Memory B cell (primary cell): ENCODE results near the gene GATAD2B.
"Not testable (repeated sequence)": the region's sequence is repeated elsewhere in the genome, so short reads cannot be mapped to it uniquely, and the experiment has no call there.

Experiments
- ATAC-seq: fragments of 150-1000 bp; cut with Tn5 transposase; 2 replicates; pipeline ENCODE4 v1.10.0; 2021; ENCODE audit warnings: low read depth, mild to moderate bottlenecking, moderate library complexity
- DNase-seq, 2 donors: peaks; one replicate each; pipeline ENCODE4 v3.0.0; 2022; ENCODE audit warnings: low spot score in 2 of 2
- H3K27ac Mint-ChIP-seq: one replicate; pipeline ENCODE4 v1.8.0; 2022; ENCODE audit warnings: mild to moderate bottlenecking, moderate library complexity, mixed read lengths
- H3K27me3 Mint-ChIP-seq: one replicate; pipeline ENCODE4 v1.8.0; 2022; ENCODE audit warnings: mixed read lengths
- H3K36me3 Mint-ChIP-seq: one replicate; pipeline ENCODE4 v1.8.0; 2022; ENCODE audit warnings: mild to moderate bottlenecking, mixed read lengths
- H3K4me1 Mint-ChIP-seq: one replicate; pipeline ENCODE4 v1.8.0; 2022; ENCODE audit warnings: mixed read lengths
- H3K4me3 Mint-ChIP-seq: one replicate; pipeline ENCODE4 v1.8.0; 2022; ENCODE audit warnings: mild to moderate bottlenecking, moderate library complexity, mixed read lengths
- H3K9me3 Mint-ChIP-seq: one replicate; pipeline ENCODE4 v1.8.0; 2022; ENCODE audit warnings: mixed read lengths

The GATAD2B gene

DNA sequence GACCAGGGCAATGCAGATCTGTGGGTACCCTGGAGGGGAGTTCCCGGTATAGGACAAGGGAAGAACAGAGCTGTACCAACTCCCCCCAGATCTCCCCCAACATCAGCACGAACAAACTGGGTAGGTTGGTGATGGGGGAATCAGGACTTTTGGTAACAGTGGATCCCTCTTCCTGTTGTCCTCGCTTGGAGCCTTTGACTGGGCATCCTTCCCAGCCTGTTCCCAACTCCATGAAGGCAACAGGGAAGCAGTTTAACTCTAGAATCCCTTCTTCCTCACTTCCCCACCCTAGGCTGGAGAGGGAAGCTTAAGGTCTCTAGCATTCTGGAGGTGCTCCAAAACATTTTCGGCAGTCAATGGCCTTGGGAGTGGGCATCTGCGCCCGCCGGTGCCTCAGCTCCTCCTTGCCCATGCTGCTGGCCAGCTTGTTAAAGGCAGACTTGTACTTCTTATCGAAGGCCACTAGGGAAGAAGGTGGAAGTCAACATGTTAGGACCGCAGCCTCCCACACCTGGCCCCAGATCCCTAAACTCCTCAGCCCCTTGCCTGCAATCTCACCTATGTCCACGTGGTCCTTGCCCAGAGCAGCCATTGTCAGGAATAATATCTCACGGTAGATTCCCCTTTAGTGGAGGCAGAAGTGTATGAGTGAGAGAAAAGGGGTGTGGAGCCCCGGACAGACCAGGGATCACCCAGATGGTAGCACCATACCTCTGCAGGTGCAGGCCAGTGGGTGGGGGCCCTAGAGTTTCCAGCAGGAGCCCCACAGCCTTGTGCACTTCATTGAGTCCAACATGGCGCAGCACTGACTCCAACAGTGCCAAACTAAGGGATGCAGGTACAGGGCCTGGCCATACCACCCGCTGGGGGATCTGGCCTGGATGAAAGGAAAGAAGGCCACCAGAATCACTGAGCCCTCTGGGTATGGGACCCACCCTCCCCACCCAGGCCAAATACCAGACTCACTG lies 7.5 kb upstream of the GATAD2B start:
- ATAC-seq (no peak), DNase-seq (no peak)
- H3K4me3 Mint-ChIP-seq, result no peak overlapping the region
- H3K27me3 Mint-ChIP-seq, result no peaks in the 10 kb centered on the region
- H3K4me1 Mint-ChIP-seq, result peaks cover 3% of the 10 kb centered on the region
- peaks cover 22% of the 10 kb centered on the region for H3K36me3 Mint-ChIP-seq
- peak overlapping the region; percentile 24 for H3K27ac Mint-ChIP-seq
- no peaks in the 10 kb centered on the region for H3K9me3 Mint-ChIP-seq

DNA sequence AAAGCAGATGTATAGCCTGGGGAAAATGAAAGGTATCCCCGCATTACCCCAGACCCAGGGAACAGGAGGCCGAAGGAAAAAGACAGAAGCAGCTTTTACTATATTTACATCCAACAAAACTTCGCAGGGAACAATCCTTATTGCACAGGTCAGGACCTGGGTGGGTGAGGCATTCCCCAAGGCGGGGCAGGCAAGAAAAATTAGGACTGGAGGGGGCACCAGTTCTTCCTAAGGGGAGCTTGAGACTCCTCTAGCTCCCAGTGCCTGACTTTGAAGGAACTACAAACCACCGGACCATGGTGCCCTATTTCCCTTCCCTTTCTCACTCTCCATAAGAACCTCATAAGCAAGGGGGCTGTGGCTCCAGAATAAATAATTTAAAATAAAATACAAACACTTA lies 6.7 kb upstream of the GATAD2B start:
- H3K36me3 Mint-ChIP-seq, result peaks cover 18% of the 10 kb centered on the region
- H3K27ac Mint-ChIP-seq, result no peak overlapping the region
- DNase-seq, result no peak

DNA sequence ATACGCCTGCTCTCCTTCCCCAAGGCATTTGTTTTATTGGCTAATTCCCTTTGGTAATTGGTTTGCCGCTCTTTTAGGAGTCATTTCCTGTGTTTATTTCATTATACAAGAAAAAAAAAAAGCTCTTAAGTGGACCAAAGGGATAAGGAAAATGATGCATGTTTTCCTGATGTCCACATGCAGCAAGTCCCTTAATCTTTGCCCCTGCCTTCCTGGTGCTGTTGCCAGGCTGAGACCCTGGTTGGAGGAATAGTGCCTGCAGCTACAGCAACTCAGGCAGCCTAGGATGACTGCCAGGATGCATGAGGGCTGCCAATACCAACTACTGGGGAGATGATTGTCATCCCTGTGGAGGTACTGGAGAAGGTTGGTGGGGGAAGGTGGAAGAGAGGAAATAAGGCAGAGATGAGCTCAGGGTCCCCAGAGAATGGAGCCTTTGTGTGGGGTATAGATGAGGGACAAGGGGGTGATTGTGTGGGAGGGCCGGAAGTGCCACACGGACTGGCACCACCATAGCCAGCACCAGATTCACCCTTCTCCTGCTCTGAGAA lies 6.1 kb upstream of the GATAD2B start:
- ATAC-seq (no peak), DNase-seq (no peak)
- Mint-ChIP-seq H3K36me3 (peaks cover 16% of the 10 kb centered on the region), H3K27me3 (no peaks in the 10 kb centered on the region), H3K4me3 (no peak overlapping the region), H3K9me3 (no peaks in the 10 kb centered on the region), H3K27ac (no peak overlapping the region), H3K4me1 (peaks cover 4% of the 10 kb centered on the region)

More for the DNA sequence above, 6.7 kb upstream of the GATAD2B start:
- no peak for ATAC-seq
- no peak overlapping the region for H3K4me3 Mint-ChIP-seq
- no peaks in the 10 kb centered on the region for H3K9me3 Mint-ChIP-seq
- H3K27me3 Mint-ChIP-seq, result no peaks in the 10 kb centered on the region
- H3K4me1 Mint-ChIP-seq, result peaks cover 3% of the 10 kb centered on the region

DNA sequence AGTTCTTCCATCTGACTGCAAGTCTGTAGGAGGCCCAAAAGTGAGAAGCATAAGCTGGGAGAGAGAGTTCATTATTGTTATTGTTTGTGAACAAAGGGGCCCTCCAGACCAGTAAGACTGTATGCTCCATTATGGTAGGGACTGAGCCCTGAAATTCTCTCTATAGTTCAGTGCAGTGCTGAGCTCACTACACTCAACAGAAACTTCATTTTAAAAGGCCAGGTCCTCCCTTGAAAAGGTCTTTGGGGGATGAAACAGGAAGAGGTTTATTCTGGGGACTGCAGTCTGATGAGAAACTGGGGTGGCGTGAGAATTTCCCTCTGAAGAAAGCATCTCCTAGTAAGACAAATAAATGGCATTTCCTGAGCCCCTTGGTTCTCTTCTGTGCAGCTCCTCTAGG lies 5.5 kb upstream of the GATAD2B start:
- H3K4me1 Mint-ChIP-seq, result peaks cover 8% of the 10 kb centered on the region
- peak overlapping the region; percentile 40 for H3K27ac Mint-ChIP-seq
- H3K9me3 Mint-ChIP-seq, result no peaks in the 10 kb centered on the region
- H3K36me3 Mint-ChIP-seq, result peaks cover 16% of the 10 kb centered on the region
- no peak overlapping the region for H3K4me3 Mint-ChIP-seq
- ATAC-seq (no peak), DNase-seq (no peak)
- H3K27me3 Mint-ChIP-seq, result no peaks in the 10 kb centered on the region

- H3K4me3 Mint-ChIP-seq, result no peak overlapping the region
- no peaks in the 10 kb centered on the region for H3K27me3 Mint-ChIP-seq
- no peak overlapping the region for H3K27ac Mint-ChIP-seq
- peaks cover 9% of the 10 kb centered on the region for H3K36me3 Mint-ChIP-seq
- DNase-seq (no peak), ATAC-seq (no peak)
- H3K9me3 Mint-ChIP-seq, result no peaks in the 10 kb centered on the region
- peaks cover 14% of the 10 kb centered on the region for H3K4me1 Mint-ChIP-seq
Measured at GRCh38 chr1:153926405-153926804, 3.6 kb upstream of the GATAD2B start.

GRCh38 chr1:153922076-153922971 lies 448 bp downstream of the GATAD2B start:
- Mint-ChIP-seq H3K27me3 (no peaks in the 10 kb centered on the region), H3K9me3 (no peaks in the 10 kb centered on the region), H3K27ac (peak overlapping the region; percentile 98), H3K4me1 (peaks cover 41% of the 10 kb centered on the region), H3K4me3 (peak overlapping the region; percentile 99), H3K36me3 (peaks cover 3% of the 10 kb centered on the region)
- DNase-seq, result peak in 1 of 2 donors; percentile 73
- peak; percentile 20 for ATAC-seq

DNA sequence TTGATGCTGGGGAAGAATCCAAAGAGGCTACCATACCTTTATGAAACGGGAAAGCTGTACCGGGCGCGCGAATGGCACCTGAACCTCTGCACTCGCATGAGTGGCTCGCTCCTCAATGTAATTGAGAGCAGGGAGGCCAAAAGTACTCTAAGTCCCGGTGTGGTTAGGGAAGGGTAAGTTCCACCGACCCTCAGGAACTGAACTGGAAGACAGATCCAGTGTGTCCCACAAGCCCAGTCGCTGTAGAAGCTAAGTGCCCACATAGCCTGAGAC lies 1.0 kb downstream of the GATAD2B start:
- DNase-seq (no peak), ATAC-seq (no peak)
- Mint-ChIP-seq H3K4me3 (peak overlapping the region; percentile 99), H3K4me1 (peaks cover 41% of the 10 kb centered on the region), H3K27ac (peak overlapping the region; percentile 98), H3K36me3 (peaks cover 3% of the 10 kb centered on the region), H3K27me3 (no peaks in the 10 kb centered on the region), H3K9me3 (no peaks in the 10 kb centered on the region)

DNA sequence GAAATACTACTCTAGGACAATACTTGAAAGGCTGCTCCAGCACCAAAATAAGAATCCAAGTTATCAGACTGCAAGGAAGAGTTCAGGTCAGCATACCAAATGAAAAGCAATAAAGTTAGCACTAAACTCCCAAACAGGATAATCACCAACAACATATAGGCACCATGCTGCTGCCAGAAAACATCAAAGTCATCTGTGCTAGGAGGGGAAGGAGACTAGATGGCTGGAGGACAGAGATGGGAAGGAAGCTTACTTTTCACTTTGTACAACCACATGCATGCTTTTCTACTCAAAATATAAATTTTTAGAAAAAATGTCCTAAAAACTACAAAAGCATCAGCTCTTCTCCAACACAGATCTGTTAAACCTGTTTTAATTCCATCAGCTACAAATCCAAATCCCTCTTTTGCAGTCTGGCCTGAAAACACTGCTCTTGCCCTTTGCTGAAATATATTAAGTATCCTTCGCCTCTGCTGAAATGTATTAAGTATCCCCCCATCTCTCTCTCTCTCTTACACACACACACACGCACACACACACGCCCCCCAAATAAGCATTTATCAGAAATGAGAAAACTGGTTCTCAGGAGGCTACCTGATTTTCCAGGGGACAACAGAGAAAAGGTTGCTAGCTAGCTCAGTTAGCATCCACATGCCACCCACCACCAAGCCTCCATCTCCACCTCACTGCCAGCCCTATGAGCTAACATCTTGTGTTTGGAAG lies 1.5 kb downstream of the GATAD2B start:
- DNase-seq, result no peak
- Mint-ChIP-seq H3K27me3 (no peaks in the 10 kb centered on the region), H3K4me3 (peak overlapping the region; percentile 99)

GRCh38 chr1:153919876-153920852 lies 2.6 kb downstream of the GATAD2B start:
- no peak for ATAC-seq

More for the DNA sequence above, 1.5 kb downstream of the GATAD2B start:
- Mint-ChIP-seq H3K4me1 (peaks cover 41% of the 10 kb centered on the region), H3K36me3 (peaks cover 3% of the 10 kb centered on the region), H3K9me3 (no peaks in the 10 kb centered on the region), H3K27ac (peak overlapping the region; percentile 98)
- no peak for ATAC-seq

DNA sequence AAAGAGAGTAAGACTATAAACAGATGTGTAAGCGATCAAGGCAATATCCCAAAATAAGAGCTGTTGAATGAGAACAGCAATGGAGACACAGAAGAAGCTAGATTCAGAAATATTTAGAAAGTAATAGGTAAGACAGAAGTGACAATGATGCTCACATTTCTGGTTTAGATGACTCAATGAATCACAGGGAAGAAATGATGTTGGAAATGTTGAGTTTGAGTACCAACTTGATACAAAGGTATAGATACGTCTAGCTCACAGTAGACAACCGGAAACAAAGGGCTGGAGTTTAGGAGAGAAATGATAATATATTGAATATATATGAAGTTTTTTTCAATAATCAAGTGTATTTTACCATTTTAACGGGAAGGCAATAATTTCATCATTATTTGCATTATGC lies 6.5 kb downstream of the GATAD2B start:
- no peak for ATAC-seq
- H3K27me3 Mint-ChIP-seq, result no peaks in the 10 kb centered on the region
- H3K4me1 Mint-ChIP-seq, result peaks cover 28% of the 10 kb centered on the region
- H3K27ac Mint-ChIP-seq, result peak overlapping the region; percentile 54
- no peak for DNase-seq
- no peak overlapping the region for H3K4me3 Mint-ChIP-seq
- H3K36me3 Mint-ChIP-seq, result peaks cover 6% of the 10 kb centered on the region
- H3K9me3 Mint-ChIP-seq, result no peaks in the 10 kb centered on the region

More at GRCh38 chr1:153919876-153920852, 2.6 kb downstream of the GATAD2B start:
- peaks cover 3% of the 10 kb centered on the region for H3K36me3 Mint-ChIP-seq
- H3K27ac Mint-ChIP-seq, result peak overlapping the region; percentile 53
- H3K27me3 Mint-ChIP-seq, result no peaks in the 10 kb centered on the region
- peak overlapping the region; percentile 48 for H3K4me3 Mint-ChIP-seq
- no peaks in the 10 kb centered on the region for H3K9me3 Mint-ChIP-seq
- no peak for DNase-seq
- H3K4me1 Mint-ChIP-seq, result peaks cover 38% of the 10 kb centered on the region

GRCh38 chr1:153912349-153912748 lies 10.4 kb downstream of the GATAD2B start:
- peaks cover 5% of the 10 kb centered on the region for H3K4me1 Mint-ChIP-seq
- peaks cover 10% of the 10 kb centered on the region for H3K36me3 Mint-ChIP-seq
- DNase-seq, result no peak
- no peak overlapping the region for H3K27ac Mint-ChIP-seq
- no peaks in the 10 kb centered on the region for H3K27me3 Mint-ChIP-seq
- no peak for ATAC-seq
- no peaks in the 10 kb centered on the region for H3K9me3 Mint-ChIP-seq
- no peak overlapping the region for H3K4me3 Mint-ChIP-seq

GRCh38 chr1:153910560-153910959 lies 12.2 kb downstream of the GATAD2B start:
- H3K4me3 Mint-ChIP-seq, DNase-seq: not testable (repeated sequence)
- H3K4me1 Mint-ChIP-seq, result peaks cover 13% of the 10 kb centered on the region

More at GRCh38 chr1:153910560-153910959, 12.2 kb downstream of the GATAD2B start:
- ATAC-seq, H3K27ac Mint-ChIP-seq, H3K9me3 Mint-ChIP-seq, H3K27me3 Mint-ChIP-seq: not testable (repeated sequence)
- peaks cover 19% of the 10 kb centered on the region for H3K36me3 Mint-ChIP-seq
